Left lung (tissue), 10 donors: ENCODE measurements around the gene ZNF20. TPM values are rescaled to one million over a fixed set of nuclear protein-coding genes. Genes with fewer than 3 reads are reported as not detected.

Source experiments
- ATAC-seq: fragments of 200-7000 bp; cut with Tn5 transposase; one replicate; pipeline ENCODE4 v1.9.1; 2020; ENCODE audit warnings: moderate library complexity
- DNase-seq, 4 donors: peaks; one replicate each; pipeline ENCODE4 v3.0.0-alpha.2; 2013 to 2020
- H3K27ac ChIP-seq, 2 donors: fragments of 200-600 bp; sonication (generic) in 1 of 2; one replicate each; pipeline versions ENCODE4 v1.5.0 to v1.8.0; 2020 to 2021
- H3K27me3 ChIP-seq, 2 donors: fragments of 200-600 bp; sonication (generic) in 1 of 2; one replicate each; pipeline versions ENCODE4 v1.5.0 to v1.8.0; 2020 to 2021
- H3K36me3 ChIP-seq, 2 donors: fragments of 200-600 bp; sonication (generic) in 1 of 2; one replicate each; pipeline versions ENCODE4 v1.5.0 to v1.8.0; 2020 to 2021
- H3K4me1 ChIP-seq, 2 donors: fragments of 200-600 bp; one replicate each; pipeline ENCODE4 v1.8.0; 2021
- H3K4me3 ChIP-seq, 2 donors: fragments of 200-600 bp; sonication (generic) in 1 of 2; one replicate each; pipeline versions ENCODE4 v1.5.0 to v1.8.0; 2020 to 2021; ENCODE audit warnings: mild to moderate bottlenecking in 1 of 2
- H3K9me3 ChIP-seq, 2 donors: fragments of 200-600 bp; sonication (generic) in 1 of 2; one replicate each; pipeline versions ENCODE4 v1.5.0 to v1.8.0; 2020 to 2021
- CTCF ChIP-seq, 2 donors: fragments of 200-600 bp; sonication (generic) in 1 of 2; IDR thresholded peaks; one replicate each; pipeline versions ENCODE4 v1.5.0 to v1.8.0; 2021; ENCODE audit warnings: antibody characterized with exemption in 2 of 2
- intact Hi-C, 2 donors: fragments of 100-400 bp; cut with DNase I; formaldehyde crosslinking; loops; one replicate each; pipeline versions ENCODE4 v1.11.2 to v1.14.2; 2022
- polyA plus RNA-seq, 6 donors: library from polyadenylated mRNA; unstranded; fragments of 120-200 nt; gene quantifications; one replicate each; pipeline ENCODE4 v1.2.1, GENCODE V29; 2013; ENCODE audit not compliant: insufficient read length in 6 of 6
- total RNA-seq, 2 donors: library from RNA; stranded (reverse); fragmentation: NEBNext Ultra II Directional; extraction: Animal tissue kit (Norgen Biotek cat#: 25700); gene quantifications; one replicate each; pipeline ENCODE4 v1.2.1, GENCODE V29; 2021
- donor health status: DM: no; HTN: yes; CAD: no.
- donor health status: DM: no; HTN: no; CAD: no.

ZNF20 gene
- total and polyA plus RNA-seq, 8 donors = 3.5 to 10.1 (median 7.0) TPM

- ATAC-seq = no peak
- TF ChIP-seq CTCF (IDR thresholded peaks at IDR 0.05) = no peak
- peak overlapping the region; percentile 90 to 92 for H3K27ac ChIP-seq
- peaks cover 0 to 5% of the 10 kb centered on the region in 2 donors for H3K36me3 ChIP-seq
- intact Hi-C loops = no loop called here
- peak overlapping the region; percentile 57 to 81 for H3K4me3 ChIP-seq
- no peaks in the 10 kb centered on the region for H3K27me3 ChIP-seq
- DNase-seq = no peak
- no peaks in the 10 kb centered on the region for H3K9me3 ChIP-seq
- H3K4me1 ChIP-seq = peaks cover 10 to 33% of the 10 kb centered on the region in 2 donors
Measured at GRCh38 chr19:12163826-12164225, 23.7 kb upstream of the ZNF20 start.

GRCh38 chr19:12162882-12163806 is 23.0 kb upstream of the ZNF20 start, which contains the start of gene ZNF136:
Gene ZNF136, plus strand, starts transcription at chr19:12163096. Its CDS starts 108 bp downstream, at chr19:12163204.
- Histone ChIP-seq H3K9me3 (no peaks in the 10 kb centered on the region), H3K27ac (peak within 1 kb of the TSS; percentile 90 to 92), H3K4me1 (peaks cover 10 to 33% of the 10 kb centered on the region in 2 donors), H3K27me3 (no peaks in the 10 kb centered on the region), H3K4me3 (peak within 1 kb of the TSS; percentile 57 to 81), H3K36me3 (peaks cover 0 to 2% of the 10 kb centered on the region in 2 donors)
- no peak for TF ChIP-seq CTCF (IDR thresholded peaks at IDR 0.05)
- DNase-seq = peak; percentile 93 to 97 (median 96)
- peak; percentile 99 for ATAC-seq
- intact Hi-C loops = no loop called here

- Histone ChIP-seq H3K36me3 (no peaks in the 10 kb centered on the region), H3K4me1 (peaks cover 10 to 33% of the 10 kb centered on the region in 2 donors), H3K4me3 (peak overlapping the region; percentile 57 to 81), H3K9me3 (no peaks in the 10 kb centered on the region), H3K27me3 (no peaks in the 10 kb centered on the region), H3K27ac (peak overlapping the region; percentile 90 to 92)
- intact Hi-C loops = no loop called here
- ATAC-seq (no peak), DNase-seq (no peak)
- no peak for TF ChIP-seq CTCF (IDR thresholded peaks at IDR 0.05)
Measured at GRCh38 chr19:12162513-12162881, 22.3 kb upstream of the ZNF20 start.

GRCh38 chr19:12159773-12160414 is 19.7 kb upstream of the ZNF20 start:
- Histone ChIP-seq H3K4me3 (no peak overlapping the region), H3K4me1 (peaks cover 10 to 34% of the 10 kb centered on the region in 2 donors), H3K9me3 (no peaks in the 10 kb centered on the region), H3K36me3 (no peaks in the 10 kb centered on the region), H3K27ac (no peak overlapping the region), H3K27me3 (peaks cover 0 to 5% of the 10 kb centered on the region in 2 donors)
- intact Hi-C loops = no loop called here
- no peak for TF ChIP-seq CTCF (IDR thresholded peaks at IDR 0.05)
- ATAC-seq = no peak
- no peak for DNase-seq
